Caco-2 (cell line): Measurements from ENCODE around the gene KIAA0825. TPM values are rescaled to one million over a fixed set of nuclear protein-coding genes. Genes with fewer than 3 reads are reported as not detected.

Experiments used
- BruUV-seq: library from RNA; stranded (reverse); fragments of 400-500 nt; replicated peaks from 2 replicates; lab custom pipeline; 2021; lab: Mats Ljungman, UMichigan
- CTCF ChIA-PET: fragments of 300-600 bp; sonication (Branson Sonifier 250); formaldehyde crosslinking; loops from one replicate; lab custom pipeline; 2022; ENCODE audit warnings: antibody characterized with exemption; lab: Charles Lee
- POLR2A ChIA-PET: fragments of 300-600 bp; sonication (Branson Sonifier 250); formaldehyde crosslinking; loops from one replicate; lab custom pipeline; 2022; ENCODE audit warnings: antibody characterized with exemption; lab: Charles Lee
- DNase-seq, 2 experiments: peaks; one replicate each; pipeline versions ENCODE4 v3.0.0 to v3.0.0-alpha.2; 2020 to 2022
- H3K27me3 ChIP-seq: replicated peaks from 2 replicates; pipeline ENCODE4 v1.6.0; 2011; ENCODE audit warnings: low read length; ENCODE audit not compliant: control insufficient read depth, insufficient read depth
- H3K36me3 ChIP-seq: 2 replicates; pipeline ENCODE4 v1.5.1; 2011; ENCODE audit warnings: low read length; ENCODE audit not compliant: control insufficient read depth, insufficient read depth
- H3K4me1 ChIP-seq: fragments of 250-450 bp; sonication (Bioruptor Pico); 2 replicates; pipeline ENCODE4 v1.5.1; 2020; ENCODE audit warnings: mild to moderate bottlenecking
- H3K4me3 ChIP-seq: 2 replicates; pipeline ENCODE4 v1.5.1; 2011; ENCODE audit warnings: low read depth, mild to moderate bottlenecking, control low read depth, low read length
- H3K9me3 ChIP-seq: fragments of 250-450 bp; sonication (Bioruptor Pico); 2 replicates; pipeline ENCODE4 v1.5.1; 2020; ENCODE audit warnings: mild to moderate bottlenecking, moderate library complexity
- H3K27ac Mint-ChIP-seq: one replicate; pipeline ENCODE4 v1.8.0; 2022; ENCODE audit warnings: mixed read lengths; ENCODE audit not compliant: unreplicated experiment
- H3K27me3 Mint-ChIP-seq: one replicate; pipeline ENCODE4 v1.8.0; 2022; ENCODE audit warnings: mixed read lengths; ENCODE audit not compliant: insufficient read depth, unreplicated experiment
- H3K36me3 Mint-ChIP-seq: one replicate; pipeline ENCODE4 v1.8.0; 2022; ENCODE audit warnings: mild to moderate bottlenecking, mixed read lengths; ENCODE audit not compliant: insufficient read depth, unreplicated experiment
- H3K4me1 Mint-ChIP-seq: one replicate; pipeline ENCODE4 v1.8.0; 2022; ENCODE audit warnings: low read depth, mixed read lengths; ENCODE audit not compliant: unreplicated experiment
- H3K4me3 Mint-ChIP-seq: one replicate; pipeline ENCODE4 v1.8.0; 2022; ENCODE audit warnings: mild to moderate bottlenecking, moderate library complexity, mixed read lengths; ENCODE audit not compliant: unreplicated experiment
- H3K9me3 Mint-ChIP-seq: one replicate; pipeline ENCODE4 v1.8.0; 2022; ENCODE audit warnings: mixed read lengths; ENCODE audit not compliant: unreplicated experiment
- intact Hi-C: fragments of 100-400 bp; cut with micrococcal nuclease; formaldehyde crosslinking; loops from one replicate; pipeline ENCODE4 v1.10.0; 2022; ENCODE audit not compliant: unreplicated experiment
- total RNA-seq: library from RNA; stranded (reverse); gene quantifications from 2 replicates; pipeline ENCODE4 v1.2.3, GENCODE V29; 2022
- TF ChIP-seq, protein P1 (sequence below), 2 experiments: fragments of 200-600 bp in 1 of 2; IDR thresholded peaks; 1 replicate in 1 of 2; 2 replicates in 1 of 2; pipeline versions ENCODE4 v1.5.1 to v1.8.0; 2011 to 2022; ENCODE audit warnings: antibody characterized with exemption in 1 of 2, control low read depth in 1 of 2, inconsistent platforms in 1 of 2, low read depth in 1 of 2, low read length in 1 of 2, mild to moderate bottlenecking in 1 of 2, moderate library complexity in 1 of 2; ENCODE audit not compliant: insufficient read depth in 1 of 2, severe bottlenecking in 1 of 2, unreplicated experiment in 1 of 2

KIAA0825 gene
- total RNA-seq, 1 experiment from 2014 or later = 0.50 TPM

DNA sequence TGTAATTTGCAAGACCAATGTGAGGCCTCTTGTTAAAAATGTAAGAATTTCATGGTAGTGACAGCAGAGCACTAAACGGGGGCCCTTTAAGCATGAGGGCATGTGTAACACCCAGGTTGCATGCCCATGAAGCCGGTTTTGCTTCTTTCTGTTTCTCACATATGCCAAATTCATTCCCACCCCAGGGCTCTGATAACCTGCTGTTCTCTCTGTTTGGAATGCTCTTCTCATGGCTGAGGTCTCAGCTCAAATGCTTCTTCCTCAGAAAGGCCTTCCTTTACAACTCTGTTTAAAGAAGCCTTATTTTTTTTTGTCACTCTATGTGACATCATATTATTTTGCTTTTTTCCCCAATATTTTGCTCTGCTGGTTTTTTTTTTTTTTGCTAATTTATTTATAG is 369.0 kb downstream of the KIAA0825 start:
- CTCF ChIA-PET = no interaction called here
- Histone ChIP-seq H3K4me3 (no peak overlapping the region), H3K36me3 (no peaks in the 10 kb centered on the region), H3K27me3 (no peaks in the 10 kb centered on the region), H3K4me1 (peaks cover 19% of the 10 kb centered on the region), H3K9me3 (no peaks in the 10 kb centered on the region)
- peaks cover 25% of the 10 kb centered on the region for H3K4me1 Mint-ChIP-seq
- BruUV-seq = no TSS peak
- TF ChIP-seq, protein P1, sequence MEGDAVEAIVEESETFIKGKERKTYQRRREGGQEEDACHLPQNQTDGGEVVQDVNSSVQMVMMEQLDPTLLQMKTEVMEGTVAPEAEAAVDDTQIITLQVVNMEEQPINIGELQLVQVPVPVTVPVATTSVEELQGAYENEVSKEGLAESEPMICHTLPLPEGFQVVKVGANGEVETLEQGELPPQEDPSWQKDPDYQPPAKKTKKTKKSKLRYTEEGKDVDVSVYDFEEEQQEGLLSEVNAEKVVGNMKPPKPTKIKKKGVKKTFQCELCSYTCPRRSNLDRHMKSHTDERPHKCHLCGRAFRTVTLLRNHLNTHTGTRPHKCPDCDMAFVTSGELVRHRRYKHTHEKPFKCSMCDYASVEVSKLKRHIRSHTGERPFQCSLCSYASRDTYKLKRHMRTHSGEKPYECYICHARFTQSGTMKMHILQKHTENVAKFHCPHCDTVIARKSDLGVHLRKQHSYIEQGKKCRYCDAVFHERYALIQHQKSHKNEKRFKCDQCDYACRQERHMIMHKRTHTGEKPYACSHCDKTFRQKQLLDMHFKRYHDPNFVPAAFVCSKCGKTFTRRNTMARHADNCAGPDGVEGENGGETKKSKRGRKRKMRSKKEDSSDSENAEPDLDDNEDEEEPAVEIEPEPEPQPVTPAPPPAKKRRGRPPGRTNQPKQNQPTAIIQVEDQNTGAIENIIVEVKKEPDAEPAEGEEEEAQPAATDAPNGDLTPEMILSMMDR (IDR thresholded peaks at IDR 0.05; ENCODE audit: insufficient read depth in 1 of 2, low read depth in 1 of 2, low read length in 1 of 2, severe bottlenecking in 1 of 2, unreplicated experiment in 1 of 2) = no peak
- no peak overlapping the region for H3K27ac Mint-ChIP-seq
- POLR2A ChIA-PET = no interaction called here
- no peaks in the 10 kb centered on the region for H3K9me3 Mint-ChIP-seq
- no peak overlapping the region for H3K4me3 Mint-ChIP-seq
- no peaks in the 10 kb centered on the region for H3K27me3 Mint-ChIP-seq
- intact Hi-C loops = no loop called here
- no peak for DNase-seq
- no peaks in the 10 kb centered on the region for H3K36me3 Mint-ChIP-seq

DNA sequence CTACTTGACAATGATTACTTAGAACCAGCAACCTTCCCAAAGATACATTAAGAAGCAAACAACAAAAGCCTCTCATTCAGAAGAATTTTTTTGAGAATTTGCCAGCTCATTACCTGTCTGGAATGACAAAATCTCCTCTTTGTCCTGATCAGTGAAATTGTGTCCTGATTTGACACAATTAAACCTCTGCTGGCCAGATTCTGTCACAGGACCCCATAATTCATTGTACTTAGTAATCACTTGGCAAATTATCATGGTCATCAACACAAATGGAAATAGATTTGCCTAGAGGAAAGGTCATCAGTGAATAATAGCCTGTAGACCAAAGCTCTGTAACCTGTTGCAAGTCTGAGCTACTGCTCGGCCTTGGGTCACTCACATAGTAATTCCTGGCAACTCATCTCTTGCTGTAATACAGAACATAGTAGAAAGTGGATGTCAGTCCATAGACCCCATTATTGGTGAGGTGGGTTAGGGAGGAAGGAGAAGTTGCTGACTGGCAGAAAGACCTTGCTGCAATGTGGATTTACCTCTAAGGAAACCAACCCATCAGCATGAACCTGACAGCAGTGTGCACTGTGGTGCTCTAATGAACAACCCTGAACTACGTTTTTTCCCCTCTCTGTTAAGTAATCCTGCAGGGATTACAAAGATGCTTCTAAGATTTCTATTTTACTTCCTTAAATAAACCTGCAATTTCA is 370.1 kb downstream of the KIAA0825 start:
- Histone ChIP-seq H3K27me3 (no peaks in the 10 kb centered on the region), H3K4me1 (peaks cover 19% of the 10 kb centered on the region), H3K4me3 (no peak overlapping the region), H3K36me3 (no peaks in the 10 kb centered on the region), H3K9me3 (no peaks in the 10 kb centered on the region)
- peaks cover 25% of the 10 kb centered on the region for H3K4me1 Mint-ChIP-seq
- ChIA-PET POLR2A (no interaction called here), CTCF (no interaction called here)
- no peaks in the 10 kb centered on the region for H3K36me3 Mint-ChIP-seq
- no peak for DNase-seq
- intact Hi-C loops = no loop called here
- H3K4me3 Mint-ChIP-seq = no peak overlapping the region
- no peak overlapping the region for H3K27ac Mint-ChIP-seq
- no peaks in the 10 kb centered on the region for H3K9me3 Mint-ChIP-seq
- no peaks in the 10 kb centered on the region for H3K27me3 Mint-ChIP-seq
- TF ChIP-seq, protein P1 (IDR thresholded peaks at IDR 0.05; ENCODE audit: insufficient read depth in 1 of 2, low read depth in 1 of 2, low read length in 1 of 2, severe bottlenecking in 1 of 2, unreplicated experiment in 1 of 2) = no peak
- BruUV-seq = no TSS peak

DNA sequence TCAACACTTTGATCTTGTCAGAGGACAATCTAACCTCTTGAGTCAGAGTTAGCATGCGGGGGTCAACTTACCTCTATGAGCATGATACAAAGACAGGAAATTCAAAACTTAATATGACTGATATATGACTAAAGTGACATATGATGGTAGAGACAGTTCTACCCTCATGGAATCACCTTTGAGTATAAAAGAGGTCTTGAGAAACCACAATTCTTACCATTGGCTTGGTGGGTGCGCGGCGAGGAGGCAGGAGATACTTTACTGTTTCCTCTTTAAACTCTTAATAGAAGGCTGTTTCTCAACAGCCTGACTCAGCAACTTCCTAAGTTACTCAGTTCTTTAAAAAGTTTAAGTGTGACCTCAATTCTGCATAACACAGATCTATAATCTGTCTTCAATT is 372.8 kb downstream of the KIAA0825 start:
- H3K27me3 Mint-ChIP-seq = no peaks in the 10 kb centered on the region
- peak overlapping the region; percentile 6 for H3K27ac Mint-ChIP-seq
- TF ChIP-seq, protein P1 (IDR thresholded peaks at IDR 0.05; ENCODE audit: insufficient read depth in 1 of 2, low read depth in 1 of 2, low read length in 1 of 2, severe bottlenecking in 1 of 2, unreplicated experiment in 1 of 2) = no peak
- H3K4me3 ChIP-seq = no peak overlapping the region
- H3K4me1 ChIP-seq = peaks cover 29% of the 10 kb centered on the region
- no peaks in the 10 kb centered on the region for H3K9me3 ChIP-seq
- no peak for DNase-seq
- no peaks in the 10 kb centered on the region for H3K27me3 ChIP-seq
- H3K36me3 ChIP-seq = no peaks in the 10 kb centered on the region
- ChIA-PET CTCF (no interaction called here), POLR2A (no interaction called here)
- H3K9me3 Mint-ChIP-seq = peaks cover 12% of the 10 kb centered on the region
- no peak overlapping the region for H3K4me3 Mint-ChIP-seq
- no peaks in the 10 kb centered on the region for H3K36me3 Mint-ChIP-seq
- H3K4me1 Mint-ChIP-seq = peaks cover 32% of the 10 kb centered on the region
- no TSS peak for BruUV-seq
- intact Hi-C loops = loop anchor here (2.0 kb wide), 1 partner anchor 27 kb away; no protein-coding TSS in a partner anchor
